ENCODE measurements around the gene SELL. TPM values are rescaled to one million over a fixed set of nuclear protein-coding genes. Genes with fewer than 3 reads are reported as not detected.
"Not testable (repeated sequence)": the region's sequence is repeated elsewhere in the genome, so short reads cannot be mapped to it uniquely, and the experiment has no call there.

The SELL gene
- total RNA-seq, 1 donor from 2014 or later = 4.3 TPM

DNA sequence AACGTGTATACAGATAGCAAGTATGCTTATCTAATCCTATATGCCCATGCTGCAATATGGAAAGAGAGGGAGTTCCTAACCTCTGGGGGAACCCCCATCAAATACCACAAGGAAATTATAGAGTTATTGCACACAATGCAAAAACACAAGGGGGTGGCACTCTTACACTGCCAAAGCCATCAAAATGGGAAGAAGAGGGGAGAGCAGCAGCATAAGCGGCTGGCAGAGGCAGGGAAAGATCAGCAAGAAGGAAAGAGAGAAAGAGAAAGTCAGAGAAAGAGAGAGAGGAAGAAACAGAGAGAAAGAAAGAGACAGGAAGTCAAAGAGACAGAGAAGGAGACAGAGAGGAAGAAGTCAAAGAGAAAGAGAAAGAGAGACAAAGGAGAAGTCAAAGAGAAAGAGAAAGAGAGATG, 44.2 kb downstream of the SELL start:
- not testable (repeated sequence) for DNase-seq

DNA sequence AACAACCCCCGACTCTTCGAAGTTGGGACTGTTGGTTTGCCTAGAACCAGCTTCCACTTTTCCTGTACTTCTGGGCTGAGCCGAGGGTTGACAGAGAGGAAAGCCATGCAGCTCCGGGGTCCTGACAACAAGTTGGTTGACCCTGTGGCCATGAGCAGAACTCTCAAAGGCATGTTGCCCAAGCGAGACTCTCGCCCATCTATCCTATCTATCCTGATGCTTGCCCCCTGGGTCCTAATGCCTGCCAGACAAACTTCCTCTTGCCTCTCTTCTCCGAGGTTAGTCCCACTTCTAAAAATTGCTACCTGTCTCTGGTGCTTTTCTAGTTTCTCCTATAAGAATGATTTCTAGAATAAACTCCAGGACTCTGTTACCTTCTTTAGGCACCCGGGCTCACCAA, 48.7 kb downstream of the SELL start:
- not testable (repeated sequence) for DNase-seq

DNA sequence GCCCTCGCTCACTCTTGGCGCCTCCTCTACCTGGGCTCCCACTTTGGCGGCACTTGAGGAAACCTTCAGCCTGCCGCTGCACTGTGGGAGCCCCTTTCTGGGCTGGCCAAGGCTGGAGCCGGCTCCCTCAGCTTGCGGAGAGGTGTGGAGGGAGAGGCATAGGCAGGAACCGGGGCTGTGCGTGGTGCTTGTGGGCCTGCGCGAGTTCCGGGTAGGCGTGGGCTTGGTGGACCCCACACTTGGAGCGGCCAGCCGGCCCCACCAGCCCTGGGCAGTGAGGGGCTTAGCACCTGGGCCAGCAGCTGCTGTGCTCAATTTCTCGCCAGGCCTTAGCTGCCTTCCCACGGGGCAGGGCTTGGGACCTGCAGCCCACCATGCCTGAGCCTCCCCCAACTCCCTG, 50.4 kb downstream of the SELL start:
- not testable (repeated sequence) for DNase-seq

DNA sequence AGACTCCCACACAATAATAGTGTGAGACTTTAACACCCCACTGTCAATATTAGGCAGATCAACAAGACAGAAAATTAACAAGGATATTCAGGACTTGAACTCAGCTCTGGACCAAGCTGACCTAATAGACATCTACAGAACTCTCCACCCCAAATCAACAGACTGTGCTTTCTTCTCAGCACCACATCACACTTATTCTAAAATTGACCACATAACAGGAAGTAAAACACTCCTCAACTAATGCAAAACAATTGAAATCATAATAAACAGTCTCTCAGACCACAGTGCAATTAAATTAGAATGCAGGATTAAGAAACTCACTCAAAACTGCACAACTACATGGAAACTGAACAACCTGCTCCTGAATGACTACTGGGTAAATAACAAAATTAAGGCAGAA, 52.6 kb downstream of the SELL start:
- not testable (repeated sequence) for DNase-seq

DNA sequence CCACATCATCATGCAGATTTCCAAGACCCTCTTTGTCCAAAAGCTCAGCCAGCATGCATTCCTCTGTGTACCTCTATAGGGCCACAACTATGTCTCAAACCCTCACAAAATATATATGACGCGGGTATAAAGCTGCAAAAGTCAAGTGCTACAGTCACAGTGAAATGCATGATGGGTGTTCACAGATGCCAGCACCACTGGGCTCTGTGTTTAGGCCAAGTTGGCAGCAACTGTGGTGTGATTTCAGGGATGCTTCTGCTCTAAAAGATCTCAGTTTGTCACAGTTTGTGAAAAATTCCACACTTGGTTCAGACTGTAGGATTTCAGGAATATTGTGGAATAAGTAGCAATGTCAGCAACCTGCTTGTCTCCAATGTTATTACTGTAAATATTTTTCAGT, 57.5 kb downstream of the SELL start:
- DNase-seq = peak; percentile 13

DNA sequence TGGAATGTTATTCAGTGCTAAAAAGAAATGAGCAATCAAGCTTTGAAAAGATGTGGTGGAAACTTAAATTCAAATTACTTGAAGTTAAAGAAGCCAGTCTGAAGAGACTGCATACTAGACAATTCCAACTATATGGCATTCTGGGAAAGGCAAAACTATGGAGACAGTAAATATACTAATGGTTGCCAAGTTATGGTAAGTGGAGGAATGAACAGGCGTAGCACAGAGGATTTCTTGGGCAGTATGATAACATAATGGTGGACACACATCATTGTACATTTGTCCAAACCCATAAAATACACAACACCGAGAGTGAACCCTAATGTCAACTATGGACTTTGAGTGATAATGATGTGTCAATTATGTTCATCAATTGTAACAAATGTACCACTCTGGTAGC, 60.4 kb downstream of the SELL start:
- no peak for DNase-seq

DNA sequence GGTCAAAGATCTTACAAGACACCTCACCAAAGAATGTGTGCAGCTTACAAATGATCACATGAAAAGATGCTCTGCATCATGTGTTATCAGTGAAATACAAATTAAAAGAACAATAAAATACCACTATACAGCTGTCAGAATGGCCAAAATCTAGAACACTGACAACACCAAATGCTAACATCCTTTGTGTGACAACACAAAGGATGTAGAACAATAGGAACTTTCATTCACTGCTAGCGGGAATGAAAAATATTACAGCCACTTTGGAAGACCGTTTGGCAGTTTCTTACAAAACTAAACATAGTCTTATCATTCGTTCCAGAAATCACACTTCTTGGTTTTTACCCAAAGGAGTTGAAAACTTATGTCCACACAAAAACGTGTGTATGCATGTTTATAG, 60.9 kb downstream of the SELL start:
- no peak for DNase-seq

DNA sequence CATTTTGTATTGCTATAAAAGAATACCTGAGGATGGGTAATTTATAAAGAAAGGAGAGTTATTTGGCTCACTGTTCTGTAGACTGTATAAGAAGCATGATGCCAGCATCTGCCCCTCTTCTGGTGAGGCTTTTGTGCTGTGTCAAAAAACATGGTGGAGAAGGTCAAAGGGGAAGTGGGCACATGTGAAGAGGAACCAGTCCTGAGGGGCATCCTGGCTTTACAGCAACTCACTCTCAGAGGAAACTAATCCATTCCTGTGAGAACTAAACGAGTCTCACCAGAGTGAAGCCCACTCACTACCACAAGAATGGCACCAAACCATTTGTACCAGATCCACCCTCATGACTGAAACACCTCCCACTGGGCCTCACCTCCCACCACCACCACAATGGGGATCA, 62.7 kb downstream of the SELL start:
- DNase-seq = no peak

DNA sequence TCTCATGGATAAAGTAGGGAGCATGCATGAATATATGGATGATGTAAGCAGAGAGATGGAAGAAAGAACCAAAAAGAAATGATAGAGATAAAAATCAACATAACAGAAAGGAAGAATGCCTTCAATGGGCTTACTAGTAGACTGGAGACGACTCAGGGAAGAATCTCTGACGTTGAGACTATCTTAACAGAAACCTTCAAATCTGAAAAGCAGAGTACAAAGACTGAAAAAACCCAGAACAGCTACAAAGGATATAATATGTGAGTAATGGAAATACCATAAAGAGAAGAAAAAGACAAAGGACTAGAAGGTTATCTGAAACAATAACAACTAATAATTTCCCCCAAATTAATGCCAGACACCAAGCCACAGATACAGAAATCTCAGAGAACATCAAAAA, 63.2 kb downstream of the SELL start:
- DNase-seq = no peak

DNA sequence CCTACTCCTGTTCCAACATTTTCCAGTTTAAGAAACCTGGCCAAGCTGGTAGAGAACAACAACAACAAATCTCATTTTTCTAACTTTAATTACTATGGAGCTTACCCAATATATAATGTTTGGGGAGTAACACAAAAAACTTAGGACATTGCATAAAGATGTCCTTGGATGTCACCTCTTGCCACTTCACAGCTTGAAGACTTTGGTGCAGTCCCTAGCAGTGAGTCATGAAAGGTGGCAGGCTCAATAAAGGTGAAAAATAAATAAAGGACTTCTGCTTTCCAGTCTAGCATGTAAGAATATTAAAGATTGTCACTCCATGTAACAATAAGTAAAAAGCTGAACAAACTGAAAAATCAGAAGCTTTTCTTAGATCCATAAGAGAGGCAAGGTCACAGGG, 63.9 kb downstream of the SELL start:
- DNase-seq = no peak

DNA sequence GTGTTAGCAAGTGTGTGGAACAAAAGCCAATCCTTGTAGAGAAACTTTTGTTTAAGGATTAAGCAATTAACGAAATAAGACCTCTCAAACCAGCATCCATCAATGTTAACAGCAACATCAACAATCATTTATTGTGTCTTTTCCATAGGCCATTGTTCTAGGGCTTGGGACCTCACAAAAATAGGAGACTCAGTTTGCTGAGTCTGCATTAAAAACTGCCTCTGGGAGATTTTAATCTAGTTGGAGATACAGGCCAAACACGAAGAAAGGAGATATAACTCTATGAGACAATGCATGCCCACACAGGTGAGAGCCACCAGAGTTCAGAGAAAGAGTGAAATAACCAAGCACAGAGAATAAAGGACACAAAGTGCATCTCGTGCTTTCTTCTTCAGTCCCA, 67.1 kb downstream of the SELL start:
- no peak for DNase-seq

Other genes starting within 250 kb of the SELL start
- 44.3 TPM for gene SLC19A2, start 225.7 kb downstream of the SELL start, total RNA-seq
- gene F5, start 125.1 kb downstream of the SELL start, total RNA-seq = 0.62 TPM
- 7.2 TPM for gene SELP, start 81.5 kb downstream of the SELL start, total RNA-seq
- gene SELE, start 22.5 kb upstream of the SELL start, total RNA-seq = 9.9 TPM
- 4.9 TPM for gene METTL18, start 83.3 kb upstream of the SELL start, total RNA-seq
- 10.7 TPM for gene SCYL3, start 182.3 kb upstream of the SELL start, total RNA-seq

Data from tongue (tissue), 2 donors.